ENCODE results near the gene ERC2. TPM values are rescaled to one million over a fixed set of nuclear protein-coding genes. Genes with fewer than 3 reads are reported as not detected.
A peak's percentile ranks its signal among the peaks of the same experiment; 100 is the strongest.
"Not testable (repeated sequence)": the region's sequence is repeated elsewhere in the genome, so short reads cannot be mapped to it uniquely, and the experiment has no call there.

The ERC2 gene
- polyA plus RNA-seq, 5 donors: 1.4 to 3.0 (median 2.1) TPM

DNA sequence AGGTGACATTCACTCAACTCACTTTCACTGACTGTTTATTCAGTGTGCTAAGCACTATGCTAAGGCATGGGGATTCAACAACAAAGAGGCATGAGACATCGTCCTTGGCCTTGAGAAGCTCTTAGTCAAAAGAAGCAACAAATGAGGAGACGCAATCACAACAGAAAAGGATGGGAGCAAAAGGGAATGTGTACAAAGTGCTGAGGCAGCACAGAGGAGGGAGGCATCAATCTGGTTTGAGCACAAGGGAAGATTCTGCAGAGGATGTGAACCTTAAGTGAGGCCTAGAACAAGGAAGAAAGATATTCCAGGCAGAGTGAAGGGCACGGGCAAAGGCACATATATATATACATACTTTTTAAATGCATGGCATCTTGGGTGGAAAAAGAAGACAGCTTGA, 151.3 kb downstream of the ERC2 start:
- no peak for DNase-seq

DNA sequence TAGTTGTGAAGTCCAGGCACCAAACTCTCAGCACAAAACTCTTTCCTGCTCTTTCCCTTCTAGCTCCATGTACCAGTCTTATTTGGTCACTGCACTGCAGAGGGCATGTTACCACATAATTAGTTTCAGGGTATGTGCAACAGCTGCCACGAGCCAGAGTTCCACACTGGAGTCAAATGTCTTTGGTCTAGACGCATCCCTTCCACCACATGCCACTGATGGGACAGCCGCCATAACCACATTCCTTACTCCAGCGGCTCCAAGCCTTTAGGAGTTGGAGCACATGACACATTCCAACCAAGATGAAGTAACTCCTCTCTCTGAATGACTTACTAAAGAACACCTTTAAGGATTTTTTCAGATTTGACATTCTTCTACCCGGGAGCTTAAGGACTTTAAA, 153.4 kb downstream of the ERC2 start:
- no peak for DNase-seq

DNA sequence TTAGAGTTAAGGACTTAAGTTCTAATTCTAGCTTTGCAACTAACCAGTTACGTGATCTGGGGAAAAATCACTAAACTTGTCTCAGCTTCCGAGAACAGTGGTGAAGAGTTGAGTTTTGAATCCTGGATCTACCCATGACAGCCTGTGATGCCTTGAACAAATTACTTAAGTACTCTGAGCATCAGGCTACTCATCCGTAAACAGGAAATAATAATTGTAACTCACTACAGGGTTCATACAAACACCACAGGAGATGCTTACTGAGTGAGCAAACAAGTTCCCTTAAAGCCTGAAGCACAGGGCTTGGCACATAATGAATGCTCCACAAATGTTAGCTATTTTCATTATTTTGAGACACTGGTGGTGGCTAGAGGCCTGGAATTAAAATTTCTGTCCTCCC, 158.8 kb downstream of the ERC2 start:
- DNase-seq: no peak

DNA sequence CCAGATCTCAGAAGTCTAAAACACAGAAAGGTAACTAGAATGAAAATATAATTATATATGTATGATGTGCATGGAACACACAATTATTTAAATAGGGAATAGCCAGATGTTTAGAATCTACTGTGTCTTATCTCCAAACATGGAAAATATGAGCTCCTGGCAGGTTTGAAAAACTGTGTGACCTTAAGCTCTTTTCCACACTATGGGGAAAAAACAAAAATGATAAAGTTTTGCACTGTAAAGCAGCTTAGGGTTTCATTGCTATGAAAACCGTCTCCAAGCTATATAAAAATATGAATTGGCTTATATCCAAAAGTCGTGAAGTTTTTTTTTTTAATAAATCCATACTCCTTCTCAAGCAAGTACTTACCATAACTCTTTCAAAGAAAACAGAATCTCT, 159.8 kb downstream of the ERC2 start:
- no peak for DNase-seq

DNA sequence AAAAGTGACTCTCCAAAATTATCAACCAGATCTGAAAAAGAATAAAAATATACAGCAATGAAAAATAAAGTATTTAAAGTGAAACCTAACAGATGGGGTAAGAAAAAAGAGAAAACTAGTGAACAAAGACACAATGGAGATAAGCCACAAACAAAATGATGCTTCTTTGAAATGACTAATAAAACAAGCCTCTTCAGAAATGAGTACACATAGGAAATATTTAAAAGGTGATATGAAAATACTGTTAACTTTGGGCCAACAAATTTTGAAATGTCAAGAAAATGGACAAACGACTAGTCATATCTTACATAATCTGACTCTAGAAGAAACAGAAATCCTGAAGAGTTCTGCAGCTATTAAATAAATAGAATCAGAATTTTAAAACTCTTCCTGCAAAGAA, 164.2 kb downstream of the ERC2 start:
- DNase-seq: no peak

DNA sequence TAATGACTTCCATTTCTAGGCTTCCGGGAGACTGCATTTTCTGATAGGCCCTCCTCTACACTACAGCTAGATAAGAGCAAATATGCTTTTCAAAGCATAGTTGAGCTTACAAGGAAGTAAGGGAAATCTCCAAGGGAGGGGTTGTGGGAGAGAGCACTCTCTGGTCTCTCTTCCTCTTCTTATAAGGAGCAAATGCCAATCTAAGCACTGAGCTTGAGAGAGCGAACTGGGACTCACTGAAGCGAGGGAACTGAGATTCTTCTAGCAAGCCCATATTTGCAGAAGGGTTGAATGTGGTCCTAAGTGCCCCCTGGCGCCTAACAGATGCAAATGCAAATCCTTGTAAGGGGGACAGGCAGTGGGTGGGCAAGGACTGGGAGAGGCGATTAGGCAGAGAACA, 164.8 kb downstream of the ERC2 start:
- DNase-seq: peak; percentile 19 to 23

DNA sequence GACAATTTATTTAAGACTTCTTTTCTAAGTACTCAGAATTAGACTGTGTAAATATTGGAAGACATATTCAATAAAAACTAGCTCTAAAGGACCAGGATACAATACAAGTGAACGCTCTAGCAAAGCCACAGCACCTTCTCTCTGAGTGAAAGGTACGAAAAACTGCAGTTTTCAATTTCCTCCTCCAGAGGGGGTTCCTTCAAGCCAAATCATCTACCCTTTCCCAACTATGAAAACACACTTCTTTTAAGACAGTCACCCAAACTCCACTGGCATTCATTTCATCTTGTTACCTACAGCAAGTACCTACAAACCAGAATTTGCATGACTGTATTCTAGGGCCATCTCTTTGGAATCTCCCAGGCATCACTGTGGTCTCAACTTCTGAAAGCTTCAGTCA, 165.8 kb downstream of the ERC2 start:
- DNase-seq: no peak

DNA sequence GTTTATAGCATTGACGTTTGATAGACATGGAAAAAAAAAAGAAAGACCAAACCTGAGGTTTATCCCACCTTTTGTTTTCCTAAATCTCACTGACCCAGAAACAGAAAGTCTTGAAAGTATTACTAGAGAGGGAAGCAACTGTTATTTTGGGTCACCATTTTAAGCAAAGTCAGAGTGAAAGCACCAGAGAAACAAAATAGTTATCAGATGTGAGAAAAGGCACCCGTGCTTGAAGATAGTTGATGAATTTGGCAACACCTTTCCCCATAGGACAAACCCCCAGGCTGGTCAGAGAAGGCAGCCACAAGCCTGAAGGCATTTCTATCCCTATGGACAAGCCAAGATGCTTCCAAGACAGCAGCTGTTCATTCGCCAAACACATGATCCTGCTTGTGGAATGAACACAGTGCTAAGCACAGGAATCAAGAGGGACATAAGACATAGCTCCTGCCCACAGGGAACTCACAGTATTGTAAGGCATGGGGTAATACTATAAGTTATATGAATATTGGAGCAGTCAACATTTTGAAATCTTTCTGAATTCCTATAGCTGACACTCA, 170.9 kb downstream of the ERC2 start:
- DNase-seq: no peak

DNA sequence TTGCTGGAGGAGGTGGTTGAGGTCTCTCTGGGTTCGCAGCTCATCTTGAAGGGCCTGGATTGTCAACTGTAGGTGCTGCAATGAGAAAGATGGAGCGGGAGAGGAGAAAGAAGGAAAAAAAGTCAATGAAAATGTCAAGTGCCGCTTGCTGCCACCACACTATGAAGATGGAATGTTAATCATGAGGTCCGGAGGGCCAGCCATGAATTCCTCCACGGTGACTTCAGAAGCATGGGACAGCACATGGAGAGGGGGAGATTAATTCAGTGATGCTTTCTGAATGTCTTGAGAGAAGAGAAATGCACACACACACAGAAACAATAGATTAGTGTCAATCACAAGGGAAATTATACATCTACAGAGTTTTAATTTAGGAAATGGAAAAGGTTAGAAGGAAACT, 171.9 kb downstream of the ERC2 start:
- no peak for DNase-seq

DNA sequence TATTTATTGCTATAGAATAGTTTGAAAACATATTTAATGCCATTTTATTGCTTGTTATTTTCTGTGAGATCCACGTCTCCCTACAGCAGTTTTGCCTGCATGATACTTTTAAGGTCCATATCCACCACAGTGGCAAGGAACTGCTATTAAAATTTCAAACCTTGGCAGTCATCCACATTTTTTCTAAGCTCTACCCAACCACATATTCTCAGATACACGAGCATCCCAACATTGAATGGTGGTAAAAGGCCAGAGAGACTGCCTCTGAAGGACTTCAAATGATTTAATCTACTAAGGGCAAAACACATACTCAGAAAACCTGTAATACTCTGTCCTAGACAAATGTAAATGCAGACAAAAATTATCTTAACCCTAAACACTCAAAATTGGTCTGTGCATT, 173.1 kb downstream of the ERC2 start:
- DNase-seq: no peak

DNA sequence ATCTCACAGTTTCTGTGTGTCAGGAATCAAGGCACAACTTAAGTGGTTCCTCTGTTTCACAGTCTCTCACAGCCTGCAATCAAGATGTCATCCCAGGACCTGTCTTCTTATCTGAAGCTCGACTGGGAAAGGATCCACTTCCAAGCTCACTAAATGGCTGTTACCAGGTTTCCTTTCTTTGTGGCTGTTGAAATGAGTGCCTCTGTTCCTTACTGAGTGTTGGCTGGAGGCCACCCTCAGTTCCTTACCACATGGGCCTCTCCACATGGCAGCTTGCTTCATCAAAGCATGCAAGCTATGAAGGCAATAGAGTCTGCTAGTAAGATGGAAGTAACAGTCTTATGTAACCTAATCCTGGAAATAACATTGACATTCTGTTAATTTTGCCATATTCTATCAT, 174.0 kb downstream of the ERC2 start:
- no peak for DNase-seq

DNA sequence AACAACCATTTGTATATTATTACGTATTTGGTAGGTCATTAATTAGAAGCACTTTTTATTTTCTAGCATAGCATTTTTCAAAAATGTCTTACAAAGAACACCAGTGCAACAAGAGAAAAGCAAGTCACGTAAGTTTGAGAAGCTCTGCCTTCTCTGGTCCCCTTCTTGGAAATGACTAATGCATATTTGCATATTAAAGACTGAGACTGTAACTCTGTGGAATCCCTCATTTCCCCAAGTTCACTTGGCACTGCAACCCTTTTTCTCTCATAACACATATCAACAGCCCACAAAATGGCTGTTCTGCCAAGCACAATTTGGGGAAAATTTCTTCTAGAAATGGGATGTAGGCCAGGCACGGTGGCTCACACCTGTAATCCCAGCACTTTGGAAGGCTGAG, 176.3 kb downstream of the ERC2 start:
- DNase-seq: no peak

DNA sequence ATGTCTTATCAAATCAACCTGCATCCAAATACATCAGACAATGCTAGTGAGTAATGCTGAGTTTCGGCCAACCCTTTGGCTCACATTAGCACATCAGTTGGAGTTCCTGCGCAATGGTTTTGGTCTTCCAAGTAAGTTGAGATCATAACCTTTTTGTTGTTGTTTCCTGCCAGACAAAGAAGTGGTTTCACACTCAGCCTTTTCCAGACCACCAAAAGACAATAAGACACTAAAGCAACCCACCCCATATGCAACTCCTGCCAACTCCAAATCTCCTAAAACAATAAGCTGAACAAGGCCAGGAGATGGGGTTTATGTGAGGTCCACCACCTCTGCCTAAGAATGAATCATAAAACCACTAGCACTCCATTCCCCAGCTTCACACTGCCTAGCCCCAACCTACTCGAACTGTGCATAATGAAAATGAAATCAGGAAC, 177.0 kb downstream of the ERC2 start:
- DNase-seq: no peak

DNA sequence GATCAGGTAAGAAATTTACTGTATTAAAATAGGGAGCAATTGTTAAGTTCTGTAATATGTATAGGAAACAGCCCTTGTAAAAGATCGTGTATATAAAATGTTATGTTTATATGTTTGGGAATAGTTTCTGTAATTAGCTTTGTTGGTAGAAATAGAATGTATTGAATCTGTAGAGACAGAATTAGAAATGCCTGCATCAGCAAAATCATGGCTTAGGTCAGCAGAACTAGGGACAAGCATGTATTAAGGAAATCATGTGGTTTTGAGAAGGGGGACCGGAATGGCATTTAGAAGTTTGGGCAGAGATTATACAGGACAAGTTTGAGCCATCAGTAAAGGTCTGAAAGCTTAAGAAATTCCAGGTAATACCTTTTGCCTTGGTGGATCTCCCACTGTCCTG, 177.9 kb downstream of the ERC2 start:
- no peak for DNase-seq

DNA sequence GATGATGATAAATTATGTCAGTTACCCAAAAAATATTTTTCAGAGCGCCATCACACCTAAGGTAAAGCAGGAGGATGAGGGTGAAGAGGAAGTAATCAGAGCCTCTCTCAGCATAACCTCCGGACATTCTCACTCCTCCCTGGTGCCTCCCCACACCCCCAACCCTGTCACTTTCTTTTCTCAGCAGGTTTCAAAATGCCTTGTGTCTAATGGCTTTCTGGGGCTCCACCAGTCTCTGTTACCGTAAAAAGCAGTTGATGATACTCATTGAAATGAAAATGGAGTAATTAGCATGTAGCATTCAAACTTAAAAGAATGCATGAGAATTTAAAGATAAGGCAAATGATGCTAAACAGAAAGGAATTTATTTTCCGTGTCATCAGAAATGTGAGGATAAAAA, 180.0 kb downstream of the ERC2 start:
- no peak for DNase-seq

DNA sequence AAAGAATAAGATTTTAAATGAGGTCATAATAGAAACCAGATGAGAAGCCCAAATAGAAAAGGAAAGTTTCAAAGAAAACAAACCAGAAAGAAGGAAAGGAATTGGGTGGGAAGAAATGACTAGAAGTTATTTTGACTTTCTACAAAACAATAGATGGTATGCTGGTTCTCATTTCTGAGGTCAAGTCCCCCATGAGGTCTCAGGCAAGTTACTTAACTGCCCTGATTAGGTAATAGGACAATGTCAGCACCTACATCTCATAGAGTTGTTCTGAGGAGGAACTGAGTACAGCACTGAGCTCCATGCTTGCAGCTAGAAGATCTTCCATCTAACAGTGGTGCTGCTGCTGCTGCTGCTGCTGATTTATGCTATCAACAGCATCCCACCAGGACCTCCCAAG, 185.9 kb downstream of the ERC2 start:
- DNase-seq: no peak

DNA sequence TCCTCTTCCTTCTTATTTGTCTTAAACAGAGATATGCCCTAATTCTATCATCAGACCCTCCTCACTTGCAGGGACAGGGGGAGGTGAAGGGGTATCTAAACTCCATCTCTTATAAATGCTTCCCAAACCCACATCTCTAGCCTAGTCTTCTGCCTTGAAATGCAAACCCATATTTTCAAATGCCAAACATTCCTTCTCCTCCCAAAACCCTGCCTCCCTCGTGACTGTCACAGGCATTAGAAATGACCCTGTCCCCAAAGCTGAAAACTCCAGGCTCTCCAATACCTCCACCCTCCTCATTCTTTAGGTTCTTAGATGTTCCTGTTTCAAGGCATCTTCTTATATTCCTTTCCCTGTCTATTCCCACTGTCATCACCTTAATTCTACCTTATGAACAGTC, 191.0 kb downstream of the ERC2 start:
- DNase-seq: no peak

DNA sequence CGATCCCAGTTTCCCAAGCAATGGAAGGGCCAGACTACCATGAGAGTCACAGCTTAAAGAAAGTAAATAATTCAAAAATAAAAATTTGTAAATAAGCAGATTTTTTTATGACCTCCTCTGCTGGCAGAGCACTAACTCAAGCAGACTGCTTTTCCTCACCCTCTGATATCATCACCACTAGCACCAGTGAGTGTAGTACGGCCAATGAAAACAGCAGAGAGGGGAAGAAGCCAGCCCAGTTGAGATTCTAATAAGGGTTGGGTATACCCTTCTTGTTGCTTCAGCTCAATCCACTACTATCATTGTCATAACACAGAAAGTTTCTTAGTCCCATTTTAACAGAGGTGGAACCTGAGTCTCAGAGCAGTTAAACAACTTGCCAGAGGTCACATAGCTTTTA, 193.1 kb downstream of the ERC2 start:
- DNase-seq: no peak

DNA sequence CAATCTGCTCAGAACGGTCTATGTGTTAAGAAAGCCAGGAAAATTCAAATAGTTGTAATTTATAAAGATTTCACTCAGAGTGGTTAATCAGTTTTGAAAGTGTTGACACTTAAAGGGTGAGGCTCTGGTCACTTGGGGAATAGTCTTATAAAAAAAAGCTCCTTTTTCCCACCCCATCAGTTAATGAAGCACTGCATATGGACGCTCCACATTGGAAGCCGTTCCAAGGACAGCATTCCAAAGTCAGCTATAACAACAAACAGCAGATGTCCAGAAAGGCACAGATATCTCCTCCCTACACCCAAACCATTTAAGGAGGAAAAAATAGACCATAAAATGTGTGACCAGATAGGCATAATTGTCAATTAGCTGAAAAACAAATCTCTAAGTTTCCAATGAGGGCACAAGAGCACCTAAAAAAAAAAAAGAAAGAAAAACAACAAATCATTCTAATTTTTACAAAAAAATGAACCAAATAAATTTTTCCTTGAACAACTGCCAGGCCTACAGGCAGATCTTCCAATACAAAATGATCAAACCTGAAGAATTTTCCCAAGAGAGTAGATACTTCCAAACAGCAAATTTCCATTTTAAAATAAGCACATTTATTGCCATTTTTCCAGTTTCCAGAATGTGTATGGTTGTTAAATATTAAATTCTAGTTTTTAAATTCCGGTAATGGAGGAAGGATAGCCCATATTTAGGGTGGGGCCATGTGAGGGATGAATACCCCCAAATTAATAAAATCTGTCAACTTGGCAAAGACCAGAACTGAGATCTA, 198.3 kb downstream of the ERC2 start:
- no peak for DNase-seq

DNA sequence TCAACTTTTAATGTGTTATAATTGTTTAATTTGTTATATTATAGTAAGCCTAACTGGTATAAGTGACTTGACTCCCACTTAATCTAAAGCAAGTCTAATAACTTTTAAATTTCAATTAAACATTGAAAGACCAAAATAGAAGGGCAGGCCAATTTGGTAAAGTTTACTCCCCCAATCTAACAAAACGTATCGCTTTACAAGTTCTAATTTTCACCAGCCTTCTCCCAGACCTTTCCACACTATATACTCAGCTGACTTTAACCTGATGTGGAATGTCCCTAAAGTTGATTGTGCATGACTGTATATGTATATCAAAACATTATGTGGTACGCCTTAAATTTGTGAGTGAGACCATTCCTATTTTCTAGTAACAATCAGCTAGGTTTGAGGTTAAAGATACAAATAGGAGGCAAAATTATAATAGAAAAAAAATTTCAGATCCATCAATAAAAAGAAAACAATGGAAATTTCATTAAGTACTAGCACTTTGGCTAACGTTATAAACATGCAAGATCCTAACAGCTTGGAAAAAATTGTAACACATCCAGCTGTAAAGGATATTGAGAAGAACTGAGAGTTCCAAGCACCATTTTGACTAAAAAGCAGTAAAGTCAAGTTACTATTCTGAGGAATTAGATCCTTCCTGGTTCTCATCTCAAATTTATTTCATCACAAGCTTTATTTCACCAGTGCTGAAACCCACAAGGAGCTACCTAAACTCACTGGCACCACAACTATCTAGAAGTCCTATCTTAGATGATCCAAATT, 199.5 kb downstream of the ERC2 start:
- no peak for DNase-seq

DNA sequence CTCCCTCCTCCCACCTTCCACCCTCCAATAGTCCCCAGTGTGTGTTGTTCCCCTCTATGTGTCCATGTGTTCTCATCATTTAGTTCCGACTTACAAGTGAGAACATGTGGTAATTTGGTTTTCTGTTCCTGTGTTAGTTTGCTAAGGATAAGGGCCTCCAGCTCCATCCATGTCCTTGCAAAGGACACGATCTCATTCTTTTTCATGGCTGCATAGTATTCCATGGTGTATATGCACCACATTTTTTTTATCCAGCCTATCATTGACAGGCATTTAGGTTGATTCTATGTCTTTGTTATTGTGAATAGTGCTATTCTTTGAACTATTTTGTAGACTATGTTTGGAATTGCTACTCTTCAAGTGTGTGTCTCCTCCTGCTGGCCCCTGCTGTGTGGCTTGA, 206.4 kb downstream of the ERC2 start:
- DNase-seq: not testable (repeated sequence)

DNA sequence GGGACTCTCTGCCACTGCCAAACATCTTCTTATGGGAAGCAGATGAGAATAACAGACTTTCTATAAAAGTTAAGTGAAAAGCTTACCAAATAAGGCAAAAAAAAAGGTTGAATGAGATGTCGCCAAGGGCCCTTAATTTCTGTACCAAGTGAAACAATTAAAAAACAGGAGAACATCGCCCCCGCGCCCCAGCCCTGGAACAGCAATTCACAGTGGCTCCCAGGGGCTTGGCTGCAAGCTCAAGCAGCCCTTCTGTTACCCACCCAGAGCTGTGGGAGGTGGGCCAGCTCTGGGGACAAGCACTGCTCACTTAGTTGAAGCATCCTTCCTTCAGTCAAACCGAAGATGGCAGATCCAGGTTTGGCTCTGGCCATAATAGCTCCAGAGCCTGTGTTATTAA, 208.0 kb downstream of the ERC2 start:
- DNase-seq: no peak

DNA sequence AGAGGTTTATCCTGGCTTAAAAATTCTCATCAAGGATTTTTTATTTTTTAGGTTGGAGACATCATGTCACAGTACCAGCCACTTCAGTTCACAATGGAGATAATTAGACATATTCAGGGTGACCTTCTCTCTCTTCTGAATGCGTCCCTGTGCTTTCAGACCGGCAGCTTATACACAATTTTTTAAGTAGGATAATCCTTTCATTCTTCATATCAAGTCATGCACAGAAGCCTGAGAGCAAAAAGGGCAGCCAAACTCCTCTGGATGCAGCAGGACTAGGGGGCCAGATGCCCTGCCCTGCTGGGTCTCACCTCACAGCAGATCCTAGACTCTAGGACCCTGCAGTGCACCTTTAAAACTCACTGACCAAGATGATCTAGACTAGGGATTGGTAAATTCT, 210.4 kb downstream of the ERC2 start:
- DNase-seq: no peak
